GM12801 (cell line): Measurements from ENCODE around the gene SMPD1.

Experiments
- TF ChIP-seq, protein P1 (sequence below): IDR thresholded peaks from one replicate; pipeline ENCODE4 v1.5.1; 2011; ENCODE audit warnings: control low read depth; ENCODE audit not compliant: insufficient read length; ENCODE audit errors: extremely low read depth

SMPD1 gene

DNA sequence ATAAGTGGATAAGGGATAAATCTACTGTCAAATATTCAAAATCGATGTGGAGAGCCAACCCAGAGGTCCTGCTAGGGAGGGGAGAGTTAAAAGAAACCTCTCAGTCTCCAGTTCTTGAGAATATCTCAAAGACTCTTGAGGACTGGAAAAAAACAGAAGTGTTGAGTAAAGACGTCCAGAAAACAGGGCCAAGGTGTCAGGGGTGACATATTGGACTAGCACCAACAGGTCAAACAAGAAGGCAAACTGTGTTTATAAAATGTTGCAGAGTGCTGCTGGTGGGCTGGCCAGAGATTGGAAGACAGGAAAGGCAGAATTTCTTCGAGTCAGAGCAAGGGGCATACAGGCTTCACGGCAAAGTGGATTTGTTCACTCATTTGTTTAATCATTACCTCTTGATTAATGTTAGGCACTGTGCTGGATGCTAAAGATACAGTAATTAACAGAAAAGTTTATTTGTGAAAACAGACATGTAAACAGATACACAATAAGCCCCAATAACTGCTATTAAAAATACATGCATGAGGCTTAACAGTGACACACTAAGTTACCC lies 33.7 kb upstream of the SMPD1 start:
- TF ChIP-seq, protein P1, sequence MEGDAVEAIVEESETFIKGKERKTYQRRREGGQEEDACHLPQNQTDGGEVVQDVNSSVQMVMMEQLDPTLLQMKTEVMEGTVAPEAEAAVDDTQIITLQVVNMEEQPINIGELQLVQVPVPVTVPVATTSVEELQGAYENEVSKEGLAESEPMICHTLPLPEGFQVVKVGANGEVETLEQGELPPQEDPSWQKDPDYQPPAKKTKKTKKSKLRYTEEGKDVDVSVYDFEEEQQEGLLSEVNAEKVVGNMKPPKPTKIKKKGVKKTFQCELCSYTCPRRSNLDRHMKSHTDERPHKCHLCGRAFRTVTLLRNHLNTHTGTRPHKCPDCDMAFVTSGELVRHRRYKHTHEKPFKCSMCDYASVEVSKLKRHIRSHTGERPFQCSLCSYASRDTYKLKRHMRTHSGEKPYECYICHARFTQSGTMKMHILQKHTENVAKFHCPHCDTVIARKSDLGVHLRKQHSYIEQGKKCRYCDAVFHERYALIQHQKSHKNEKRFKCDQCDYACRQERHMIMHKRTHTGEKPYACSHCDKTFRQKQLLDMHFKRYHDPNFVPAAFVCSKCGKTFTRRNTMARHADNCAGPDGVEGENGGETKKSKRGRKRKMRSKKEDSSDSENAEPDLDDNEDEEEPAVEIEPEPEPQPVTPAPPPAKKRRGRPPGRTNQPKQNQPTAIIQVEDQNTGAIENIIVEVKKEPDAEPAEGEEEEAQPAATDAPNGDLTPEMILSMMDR = no peak

- TF ChIP-seq, protein P1 = no peak
Observed at GRCh38 chr11:6357222-6357621, 33.1 kb upstream of the SMPD1 start.

- TF ChIP-seq, protein P1 = no peak
Observed at GRCh38 chr11:6360183-6360582, 30.1 kb upstream of the SMPD1 start.

DNA sequence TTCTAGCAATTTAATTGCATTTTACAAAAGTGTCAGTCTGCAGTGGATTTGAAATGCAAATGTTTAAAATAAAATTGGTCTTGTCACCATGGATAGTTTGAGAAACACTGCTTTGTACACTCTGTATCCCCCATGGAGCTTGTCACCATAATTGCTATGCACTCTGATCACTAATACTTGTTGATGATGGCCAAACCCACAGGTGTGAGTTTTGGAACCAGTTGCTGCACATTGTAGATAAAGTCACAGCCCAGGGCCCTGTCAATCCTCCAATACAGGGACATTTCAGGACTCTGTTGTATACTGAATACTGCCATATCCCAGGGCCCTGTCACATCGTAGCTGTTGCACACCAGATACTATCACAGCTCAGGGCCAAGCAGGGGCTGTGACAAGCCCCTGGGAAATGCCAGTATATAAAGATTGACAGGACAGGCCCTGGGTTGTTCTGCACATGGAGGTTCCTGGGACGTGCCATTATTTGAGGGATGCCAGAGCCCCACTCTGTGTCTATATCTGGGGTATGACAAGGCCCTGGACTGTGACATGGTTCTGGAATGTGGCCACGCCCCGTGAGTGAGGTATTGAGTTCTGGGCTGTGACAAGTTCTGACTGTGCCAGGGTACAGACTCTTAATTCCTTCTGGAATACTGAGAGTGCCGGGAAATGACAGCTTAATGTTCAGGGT lies 27.9 kb upstream of the SMPD1 start:
- TF ChIP-seq, protein P1 = no peak

DNA sequence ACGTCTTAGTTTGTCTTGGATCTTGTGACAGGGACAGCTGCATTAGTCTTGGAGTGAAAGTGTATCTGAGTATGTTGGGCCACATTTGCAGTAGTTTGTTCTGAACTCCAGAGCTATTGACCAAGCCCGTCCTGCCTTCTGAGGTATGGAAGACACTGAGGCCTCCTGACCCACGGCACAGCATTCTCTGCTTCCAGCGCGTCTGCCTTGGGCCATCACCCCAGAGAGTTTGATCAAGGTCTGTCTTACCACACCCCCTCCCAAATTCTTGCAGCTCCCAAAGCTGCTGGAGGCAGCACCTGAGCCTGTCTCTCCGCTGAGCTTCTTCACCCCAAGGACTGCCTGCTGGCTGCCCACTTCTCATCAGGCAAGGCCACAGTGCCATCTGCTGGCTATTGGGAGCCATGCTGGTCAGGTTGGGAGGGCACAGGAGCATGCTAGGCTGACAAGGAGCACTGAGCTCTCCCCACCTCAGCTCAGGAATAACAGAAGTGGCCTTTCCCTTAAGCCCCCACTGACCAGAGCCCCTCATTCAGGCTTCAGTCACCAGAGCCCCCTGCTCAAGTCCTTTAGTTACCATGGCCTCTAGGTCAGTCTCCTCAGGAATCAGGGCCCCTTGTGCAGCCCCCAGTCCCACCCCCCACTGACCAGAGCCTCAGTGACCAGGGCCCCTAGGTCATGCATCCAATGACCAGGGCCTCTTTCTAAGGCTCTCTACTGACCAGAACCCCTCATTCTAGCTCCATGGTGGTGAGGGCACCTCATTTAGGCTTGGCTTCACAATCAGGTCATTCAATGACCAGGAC lies 27.2 kb upstream of the SMPD1 start:
- TF ChIP-seq, protein P1 = peak; percentile 45

- TF ChIP-seq, protein P1 = no peak
Observed at GRCh38 chr11:6365659-6366058, 24.6 kb upstream of the SMPD1 start.

DNA sequence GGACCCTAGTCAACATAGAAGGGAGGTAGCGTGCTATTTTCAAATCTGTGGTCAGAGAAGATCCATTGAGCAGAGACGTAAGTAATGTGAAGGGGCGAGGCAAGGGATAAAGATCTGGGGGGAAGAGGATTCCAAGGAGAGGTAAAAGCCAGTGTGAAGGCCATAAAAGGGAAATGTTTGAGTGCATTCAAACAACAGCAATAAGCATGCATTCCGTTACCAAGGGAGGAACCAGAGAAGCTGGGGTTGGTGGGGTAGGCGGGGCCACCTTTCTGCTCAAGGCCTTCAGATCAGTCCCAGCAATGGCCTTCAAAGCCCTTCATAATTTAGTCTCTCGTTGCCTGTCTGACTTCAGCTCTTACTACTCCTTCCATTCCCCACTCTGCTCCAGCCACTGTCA lies 18.4 kb upstream of the SMPD1 start:
- TF ChIP-seq, protein P1 = no peak
